PC-3 (cell line): Measurements from ENCODE around the gene G6PD. TPM values are rescaled to one million over a fixed set of nuclear protein-coding genes. Genes with fewer than 3 reads are reported as not detected.

Experiments used
- total RNA-seq: library from RNA; depleted of rRNA; stranded (reverse); fragments of >200 nt; gene quantifications from 2 replicates; pipeline ENCODE4 v1.2.3, GENCODE V29; 2014; rRNA removed

Gene G6PD
- total RNA-seq, 1 experiment from 2014 or later, result 121 TPM

Other genes with a start within 250 kb of the G6PD start
- gene FLNA, start 172.2 kb downstream of the G6PD start, total RNA-seq, result 2,058 and 3,170 TPM in 2 replicates
- 46.8 and 49.0 TPM in 2 replicates for gene EMD, start 167.6 kb downstream of the G6PD start, total RNA-seq
- gene RPL10, start 148.5 kb downstream of the G6PD start, total RNA-seq, result 2,879 and 3,401 TPM in 2 replicates
- 29.8 TPM in 2 replicates for gene DNASE1L1, start 137.6 kb downstream of the G6PD start, total RNA-seq
- gene TAFAZZIN, start 135.3 kb downstream of the G6PD start, total RNA-seq, result 39.4 and 41.5 TPM in 2 replicates
- gene ATP6AP1, start 118.2 kb downstream of the G6PD start, total RNA-seq, result 68.7 and 94.0 TPM in 2 replicates
- gene GDI1, start 109.7 kb downstream of the G6PD start, total RNA-seq, result 96.1 and 97.1 TPM in 2 replicates
- 53.8 and 76.7 TPM in 2 replicates for gene FAM50A, start 102.7 kb downstream of the G6PD start, total RNA-seq
- 5.3 and 21.8 TPM in 2 replicates for gene PLXNA3, start 88.6 kb downstream of the G6PD start, total RNA-seq
- gene LAGE3, start 67.6 kb downstream of the G6PD start, total RNA-seq, result 82.8 and 87.4 TPM in 2 replicates
- 92.3 and 101 TPM in 2 replicates for gene UBL4A, start 60.2 kb downstream of the G6PD start, total RNA-seq
- 42.1 and 50.6 TPM in 2 replicates for gene SLC10A3, start 56.2 kb downstream of the G6PD start, total RNA-seq
- gene FAM3A, start 30.6 kb downstream of the G6PD start, total RNA-seq, result 69.2 and 88.0 TPM in 2 replicates
- gene IKBKG, start 774 bp upstream of the G6PD start, total RNA-seq, result 34.3 and 39.6 TPM in 2 replicates
- gene CTAG1A, start 38.3 kb upstream of the G6PD start, total RNA-seq, result not detected in 2 replicates
- not detected in 2 replicates for gene CTAG1B, start 72.4 kb upstream of the G6PD start, total RNA-seq
- not detected in 2 replicates for gene CTAG2, start 106.7 kb upstream of the G6PD start, total RNA-seq
- 3.1 TPM in 1 of 2 replicates, not detected in the other for gene GAB3, start 204.2 kb upstream of the G6PD start, total RNA-seq
- gene DKC1, start 216.0 kb upstream of the G6PD start, total RNA-seq, result 89.2 and 115 TPM in 2 replicates